K562 (cell line): ENCODE results near the gene TLNRD1. TPM values are rescaled to one million over a fixed set of nuclear protein-coding genes. Genes with fewer than 3 reads are reported as not detected.

ENCODE experiments used
- ATF3 ChIP-seq, 2 experiments: fragments of 450-650 bp in 1 of 2; sonication (generic) in 1 of 2; formaldehyde crosslinking in 1 of 2; IDR thresholded peaks in 1 of 2; conservative IDR thresholded peaks in 1 of 2; 2 replicates each; pipeline versions ENCODE4 v1.6.1 to v1.8.1; 2016 to 2023; ENCODE audit warnings: mild to moderate bottlenecking in 2 of 2, moderate library complexity in 2 of 2, inconsistent platforms in 1 of 2, missing genetic modification reagents in 1 of 2
- CTCFL ChIP-seq: IDR thresholded peaks from 2 replicates; pipeline ENCODE4 v1.6.1; 2011; ENCODE audit warnings: borderline replicate concordance, low read depth, mild to moderate bottlenecking, moderate library complexity, low read length; ENCODE audit not compliant: insufficient read depth, poor library complexity, severe bottlenecking
- FOSL1 ChIP-seq: fragments of 200-800 bp; sonication (Bioruptor generic); conservative IDR thresholded peaks from 2 replicates; pipeline ENCODE4 v1.6.1; 2016; ENCODE audit warnings: missing genetic modification characterization, missing compliant biosample characterization
- HDAC2 ChIP-seq: fragments of 450-650 bp; IDR thresholded peaks from 2 replicates; pipeline ENCODE4 v1.6.1; 2016; ENCODE audit warnings: mild to moderate bottlenecking
- ID3 ChIP-seq, 2 experiments: fragments of 250-450 bp in 1 of 2; fragments of 450-650 bp in 1 of 2; sonication (Bioruptor Pico) in 1 of 2; IDR thresholded peaks; 2 replicates each; pipeline versions ENCODE4 v1.6.1 to v1.8.0; 2016 to 2021; ENCODE audit warnings: mild to moderate bottlenecking in 2 of 2, moderate library complexity in 2 of 2, missing compliant biosample characterization in 1 of 2, missing genetic modification characterization in 1 of 2
- KLF13 ChIP-seq: fragments of 450-650 bp; IDR thresholded peaks from 2 replicates; pipeline ENCODE4 v1.6.1; 2016; ENCODE audit warnings: missing genetic modification characterization, low read depth, mild to moderate bottlenecking, missing compliant biosample characterization, moderate library complexity, borderline replicate concordance
- MAFF ChIP-seq: IDR thresholded peaks from 2 replicates; pipeline ENCODE4 v1.6.1; 2012; ENCODE audit warnings: low read length, improper control_type of control experiment
- NR2C2 ChIP-seq, 2 experiments: fragments of 200-800 bp in 1 of 2; sonication (Bioruptor generic) in 1 of 2; sonication (generic) in 1 of 2; formaldehyde crosslinking in 1 of 2; IDR thresholded peaks; 2 replicates each; pipeline versions ENCODE4 v1.6.1 to v1.8.0; 2016 to 2022; ENCODE audit warnings: mild to moderate bottlenecking in 1 of 2, missing compliant biosample characterization in 1 of 2, missing genetic modification characterization in 1 of 2, missing genetic modification reagents in 1 of 2
- SOX6 ChIP-seq: fragments of 450-650 bp; IDR thresholded peaks from 2 replicates; pipeline ENCODE4 v1.6.1; 2014; ENCODE audit warnings: mild to moderate bottlenecking
- ZNF316 ChIP-seq: fragments of 450-650 bp; IDR thresholded peaks from 2 replicates; pipeline ENCODE4 v1.6.1; 2016
- polyA plus RNA-seq, 8 experiments: library from polyadenylated mRNA; depleted of rRNA in 4 of 8; stranded (reverse) in 5 of 8; unstranded in 3 of 8; fragments of >200 nt; fragmentation: Nextera tagmentation in 2 of 8; fragmentation: Illumina TruSeq in 1 of 8; extraction: Ambion mirVana in 2 of 8; extraction: Trizol in 1 of 8; gene quantifications; 2 replicates each; pipeline versions ENCODE4 v1.2.1 to v1.2.3, GENCODE V29; 2011 to 2014; ENCODE audit warnings: inconsistent platforms in 1 of 8, missing spikeins in 1 of 8
- total RNA-seq, 7 experiments: library from RNA; depleted of rRNA in 6 of 7; stranded (reverse); fragments of >200 nt in 6 of 7; fragmentation: Illumina TruSeq in 2 of 7; extraction: Trizol in 2 of 7; gene quantifications; 2 replicates each; pipeline versions ENCODE4 v1.2.1 to v1.2.3, GENCODE V29; 2011 to 2021; ENCODE audit warnings: low replicate concordance in 1 of 7

TLNRD1 gene
- total and polyA plus RNA-seq, 9 of the 15 experiments (the other 6 are each of a cell fraction or from before 2014, with no cell fraction given) = 1.1 to 33.1 (median 5.7) TPM

- TF ChIP-seq CTCFL (no peak), KLF13 (0 out of 2 replicates have a peak, but pooled peaks have one; percentile 25), HDAC2 (no peak), ATF3 (IDR thresholded peaks at IDR 0.05) (peak; percentile 49), ATF3 (CRISPR knock-in tag; conservative IDR thresholded peaks at IDR 0.05) (no peak), ZNF316 (peak; percentile 69), NR2C2 (CRISPR knock-in tag; IDR thresholded peaks at IDR 0.05) (no peak), NR2C2 (tag; IDR thresholded peaks at IDR 0.05) (0 out of 2 replicates have a peak, but pooled peaks have one; percentile 34), FOSL1 (tag) (peak; percentile 70), ID3 (CRISPR knock-in tag; IDR thresholded peaks at IDR 0.05) (no peak), ID3 (tag; IDR thresholded peaks at IDR 0.05) (no peak), MAFF (peak; percentile 7; the same call in 1 of the 2 replicates), SOX6 (no peak)
These were observed 23.0 kb downstream of the TLNRD1 start (continued) for GRCh38 chr15:81023483-81024264.
